Ramos (cell line): Measurements from ENCODE around the gene REEP3.
"Not testable (repeated sequence)": the region's sequence is repeated elsewhere in the genome, so short reads cannot be mapped to it uniquely, and the experiment has no call there.

Experiments
- in situ Hi-C: fragments of 300-500 bp; cut with MboI; formaldehyde crosslinking; loops from one replicate; pipeline ENCODE4 v1.14.3; 2022; ENCODE audit warnings: low sequenced_read_pairs; ENCODE audit not compliant: unreplicated experiment

Gene REEP3

GRCh38 chr10:63520500-63521415, at the start of gene REEP3:
REEP3 (plus strand) TSS chr10:63521401; CDS start chr10:63521546, 145 bp downstream.
- in situ Hi-C loops, result no loop called here

- in situ Hi-C loops, result no loop called here
These were observed 46.7 kb upstream of the REEP3 start for GRCh38 chr10:63474488-63474887.

GRCh38 chr10:63477927-63478326, 43.3 kb upstream of the REEP3 start:
- in situ Hi-C loops, result no loop called here

GRCh38 chr10:63478564-63478963, 42.6 kb upstream of the REEP3 start:
- in situ Hi-C loops, result no loop called here

GRCh38 chr10:63480237-63480636, 41.0 kb upstream of the REEP3 start:
- in situ Hi-C loops, result no loop called here

GRCh38 chr10:63481815-63482421, 39.3 kb upstream of the REEP3 start:
- in situ Hi-C loops, result no loop called here

- in situ Hi-C loops, result no loop called here
These were observed 37.2 kb upstream of the REEP3 start for GRCh38 chr10:63483983-63484382.

GRCh38 chr10:63487990-63488389, 33.2 kb upstream of the REEP3 start:
- in situ Hi-C loops, result no loop called here

GRCh38 chr10:63489838-63490237, 31.4 kb upstream of the REEP3 start:
- in situ Hi-C loops, result no loop called here

GRCh38 chr10:63491588-63492316, 29.4 kb upstream of the REEP3 start:
- in situ Hi-C loops, result no loop called here

- in situ Hi-C loops, result not testable (repeated sequence)
These were observed 28.9 kb upstream of the REEP3 start for GRCh38 chr10:63492317-63492690.

GRCh38 chr10:63493004-63493403, 28.2 kb upstream of the REEP3 start:
- in situ Hi-C loops, result no loop called here

- in situ Hi-C loops, result no loop called here
These were observed 26.2 kb upstream of the REEP3 start for GRCh38 chr10:63494951-63495350.

GRCh38 chr10:63496561-63496960, 24.6 kb upstream of the REEP3 start:
- in situ Hi-C loops, result no loop called here

- in situ Hi-C loops, result no loop called here
These were observed 23.9 kb upstream of the REEP3 start for GRCh38 chr10:63497321-63497720.

- in situ Hi-C loops, result no loop called here
These were observed 22.5 kb upstream of the REEP3 start for GRCh38 chr10:63498665-63499064.

GRCh38 chr10:63500551-63500950, 20.6 kb upstream of the REEP3 start:
- in situ Hi-C loops, result not testable (repeated sequence)

GRCh38 chr10:63501954-63502353, 19.2 kb upstream of the REEP3 start:
- in situ Hi-C loops, result no loop called here

GRCh38 chr10:63502832-63503231, 18.4 kb upstream of the REEP3 start:
- in situ Hi-C loops, result no loop called here

GRCh38 chr10:63503395-63503794, 17.8 kb upstream of the REEP3 start:
- in situ Hi-C loops, result no loop called here
